HL-60 (cell line): ENCODE results near the gene KATNB1.

Experiments
- DNase-seq, 2 experiments: peaks; one replicate each; pipeline ENCODE4 v3.0.0-alpha.2; 2010 to 2020; ENCODE audit warnings: low read depth in 1 of 2, low spot score in 1 of 2
- H3K27ac ChIP-seq: fragments of 250-450 bp; sonication (Bioruptor Pico); replicated peaks from 2 replicates; pipeline ENCODE4 v1.5.1; 2020; ENCODE audit warnings: mild to moderate bottlenecking, moderate library complexity
- H3K27me3 ChIP-seq: fragments of 250-450 bp; sonication (Bioruptor Pico); 2 replicates; pipeline ENCODE4 v1.5.1; 2021; ENCODE audit warnings: mild to moderate bottlenecking, moderate library complexity; ENCODE audit not compliant: insufficient read depth, poor library complexity, severe bottlenecking
- H3K4me3 ChIP-seq: replicated peaks from 2 replicates; pipeline ENCODE4 v1.5.1; 2011; ENCODE audit warnings: mild to moderate bottlenecking, control low read depth, low read length; ENCODE audit not compliant: insufficient read depth
- GABPA ChIP-seq: IDR thresholded peaks from 2 replicates; pipeline ENCODE4 v1.6.1; 2012; ENCODE audit warnings: low read depth
- POLR2AphosphoS5 ChIP-seq: IDR thresholded peaks from 2 replicates; pipeline ENCODE4 v1.6.1; 2012; ENCODE audit warnings: low read depth
- SPI1 ChIP-seq: IDR thresholded peaks from 2 replicates; pipeline ENCODE4 v1.6.1; 2012; ENCODE audit warnings: low read depth, mild to moderate bottlenecking, borderline replicate concordance
- TF ChIP-seq, protein P1 (sequence below): IDR thresholded peaks from 2 replicates; pipeline ENCODE4 v1.6.1; 2012; ENCODE audit warnings: low read depth; ENCODE audit not compliant: insufficient replicate concordance
- TF ChIP-seq, protein P2 (sequence below): IDR thresholded peaks from one replicate; pipeline ENCODE4 v1.5.1; 2011; ENCODE audit warnings: low read length, control low read depth, inconsistent platforms; ENCODE audit not compliant: insufficient read depth

KATNB1 gene

DNA sequence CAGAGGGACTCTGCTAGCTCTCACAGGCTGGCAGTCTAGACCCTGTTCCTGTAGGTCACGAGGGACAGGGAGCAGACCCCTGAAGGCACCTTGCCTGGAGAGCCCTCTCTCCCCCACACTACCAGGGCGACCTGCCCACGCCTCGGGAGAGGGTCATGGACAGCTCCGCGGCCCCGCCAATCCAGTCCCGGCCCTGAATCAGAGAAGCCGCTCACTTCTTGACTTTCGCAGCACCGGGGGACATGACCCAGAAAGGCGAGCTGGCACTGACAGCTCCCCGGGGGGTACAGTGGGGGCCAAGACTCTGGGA lies 61.6 kb downstream of the KATNB1 start:
- no peak overlapping the region for H3K27ac ChIP-seq
- TF ChIP-seq SPI1, result no peak
- H3K27me3 ChIP-seq, result peaks cover 4% of the 10 kb centered on the region
- DNase-seq, result no peak
- no peak overlapping the region for H3K4me3 ChIP-seq

DNA sequence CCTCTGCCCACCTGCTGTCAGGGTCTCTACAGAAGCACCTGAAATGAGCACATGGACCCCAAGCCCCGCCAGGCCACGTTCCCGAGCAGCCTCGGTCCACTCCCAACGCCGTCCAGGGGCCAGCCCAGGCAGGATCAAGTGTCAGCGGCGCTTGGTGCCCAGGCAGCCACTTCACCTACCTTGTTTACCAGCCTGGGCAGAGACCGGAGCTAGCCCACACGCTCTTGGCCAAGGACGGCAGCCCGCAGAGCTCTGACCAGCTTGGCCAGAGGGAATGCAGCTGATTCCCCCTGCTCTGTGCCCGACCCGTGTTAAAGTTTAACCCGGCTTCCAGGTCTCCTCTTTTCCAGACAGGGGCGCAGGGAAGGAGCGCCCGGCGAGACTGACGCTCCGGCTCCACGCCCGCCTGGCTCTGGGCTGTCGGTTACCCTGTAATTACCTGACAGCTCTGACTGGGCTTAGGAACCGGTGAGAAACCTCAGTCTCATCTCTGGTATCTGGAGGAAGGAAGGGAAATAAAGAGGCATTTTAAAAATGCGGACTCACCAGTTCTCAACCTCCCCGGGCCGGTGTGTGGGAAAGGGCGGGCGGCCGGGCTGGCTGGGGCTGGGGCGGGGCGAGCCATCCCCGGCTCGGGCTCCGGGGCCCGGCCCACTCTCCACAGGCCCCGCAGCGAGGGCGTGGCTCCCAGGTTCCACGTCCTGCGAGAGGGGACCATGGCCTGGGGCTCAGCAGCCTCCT lies 62.1 kb downstream of the KATNB1 start:
- peaks cover 7% of the 10 kb centered on the region for H3K27me3 ChIP-seq
- H3K27ac ChIP-seq, result no peak overlapping the region
- TF ChIP-seq GABPA (no peak), POLR2AphosphoS5 (no peak), SPI1 (no peak)
- TF ChIP-seq, protein P1, sequence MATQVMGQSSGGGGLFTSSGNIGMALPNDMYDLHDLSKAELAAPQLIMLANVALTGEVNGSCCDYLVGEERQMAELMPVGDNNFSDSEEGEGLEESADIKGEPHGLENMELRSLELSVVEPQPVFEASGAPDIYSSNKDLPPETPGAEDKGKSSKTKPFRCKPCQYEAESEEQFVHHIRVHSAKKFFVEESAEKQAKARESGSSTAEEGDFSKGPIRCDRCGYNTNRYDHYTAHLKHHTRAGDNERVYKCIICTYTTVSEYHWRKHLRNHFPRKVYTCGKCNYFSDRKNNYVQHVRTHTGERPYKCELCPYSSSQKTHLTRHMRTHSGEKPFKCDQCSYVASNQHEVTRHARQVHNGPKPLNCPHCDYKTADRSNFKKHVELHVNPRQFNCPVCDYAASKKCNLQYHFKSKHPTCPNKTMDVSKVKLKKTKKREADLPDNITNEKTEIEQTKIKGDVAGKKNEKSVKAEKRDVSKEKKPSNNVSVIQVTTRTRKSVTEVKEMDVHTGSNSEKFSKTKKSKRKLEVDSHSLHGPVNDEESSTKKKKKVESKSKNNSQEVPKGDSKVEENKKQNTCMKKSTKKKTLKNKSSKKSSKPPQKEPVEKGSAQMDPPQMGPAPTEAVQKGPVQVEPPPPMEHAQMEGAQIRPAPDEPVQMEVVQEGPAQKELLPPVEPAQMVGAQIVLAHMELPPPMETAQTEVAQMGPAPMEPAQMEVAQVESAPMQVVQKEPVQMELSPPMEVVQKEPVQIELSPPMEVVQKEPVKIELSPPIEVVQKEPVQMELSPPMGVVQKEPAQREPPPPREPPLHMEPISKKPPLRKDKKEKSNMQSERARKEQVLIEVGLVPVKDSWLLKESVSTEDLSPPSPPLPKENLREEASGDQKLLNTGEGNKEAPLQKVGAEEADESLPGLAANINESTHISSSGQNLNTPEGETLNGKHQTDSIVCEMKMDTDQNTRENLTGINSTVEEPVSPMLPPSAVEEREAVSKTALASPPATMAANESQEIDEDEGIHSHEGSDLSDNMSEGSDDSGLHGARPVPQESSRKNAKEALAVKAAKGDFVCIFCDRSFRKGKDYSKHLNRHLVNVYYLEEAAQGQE, result no peak
- TF ChIP-seq, protein P2, sequence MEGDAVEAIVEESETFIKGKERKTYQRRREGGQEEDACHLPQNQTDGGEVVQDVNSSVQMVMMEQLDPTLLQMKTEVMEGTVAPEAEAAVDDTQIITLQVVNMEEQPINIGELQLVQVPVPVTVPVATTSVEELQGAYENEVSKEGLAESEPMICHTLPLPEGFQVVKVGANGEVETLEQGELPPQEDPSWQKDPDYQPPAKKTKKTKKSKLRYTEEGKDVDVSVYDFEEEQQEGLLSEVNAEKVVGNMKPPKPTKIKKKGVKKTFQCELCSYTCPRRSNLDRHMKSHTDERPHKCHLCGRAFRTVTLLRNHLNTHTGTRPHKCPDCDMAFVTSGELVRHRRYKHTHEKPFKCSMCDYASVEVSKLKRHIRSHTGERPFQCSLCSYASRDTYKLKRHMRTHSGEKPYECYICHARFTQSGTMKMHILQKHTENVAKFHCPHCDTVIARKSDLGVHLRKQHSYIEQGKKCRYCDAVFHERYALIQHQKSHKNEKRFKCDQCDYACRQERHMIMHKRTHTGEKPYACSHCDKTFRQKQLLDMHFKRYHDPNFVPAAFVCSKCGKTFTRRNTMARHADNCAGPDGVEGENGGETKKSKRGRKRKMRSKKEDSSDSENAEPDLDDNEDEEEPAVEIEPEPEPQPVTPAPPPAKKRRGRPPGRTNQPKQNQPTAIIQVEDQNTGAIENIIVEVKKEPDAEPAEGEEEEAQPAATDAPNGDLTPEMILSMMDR, result no peak
- DNase-seq, result no peak
- no peak overlapping the region for H3K4me3 ChIP-seq

DNA sequence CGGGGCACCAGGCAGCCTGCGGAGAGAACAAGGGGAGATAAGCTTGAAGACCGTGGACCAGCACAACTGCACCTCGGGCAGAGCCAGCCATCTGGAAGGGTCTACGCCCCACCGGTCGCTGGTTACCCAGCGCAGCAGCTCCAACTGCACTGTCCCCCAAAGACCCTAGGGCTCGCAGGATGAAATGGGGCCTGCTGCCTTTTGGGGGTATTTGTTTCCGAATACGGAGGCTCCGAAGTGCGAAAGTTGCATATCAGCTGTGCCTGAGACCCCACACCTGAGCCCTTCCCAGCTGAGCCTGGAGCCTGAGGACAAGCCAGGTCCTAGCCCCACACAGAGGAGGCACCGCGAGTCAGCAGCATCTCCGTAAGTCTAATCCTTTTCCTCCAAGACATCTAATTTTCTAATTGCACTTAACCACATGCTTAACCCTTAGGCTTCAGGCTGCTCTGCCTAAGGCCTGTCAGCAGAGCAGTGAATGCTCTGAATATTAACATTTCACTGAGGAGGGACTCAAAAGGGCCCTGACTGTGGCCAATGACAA lies 62.8 kb downstream of the KATNB1 start:
- no peak for DNase-seq
- peaks cover 10% of the 10 kb centered on the region for H3K27me3 ChIP-seq
- no peak overlapping the region for H3K4me3 ChIP-seq
- TF ChIP-seq GABPA (no peak), POLR2AphosphoS5 (no peak), SPI1 (no peak)
- TF ChIP-seq, protein P1, result no peak
- TF ChIP-seq, protein P2, result no peak
- H3K27ac ChIP-seq, result no peak overlapping the region

DNA sequence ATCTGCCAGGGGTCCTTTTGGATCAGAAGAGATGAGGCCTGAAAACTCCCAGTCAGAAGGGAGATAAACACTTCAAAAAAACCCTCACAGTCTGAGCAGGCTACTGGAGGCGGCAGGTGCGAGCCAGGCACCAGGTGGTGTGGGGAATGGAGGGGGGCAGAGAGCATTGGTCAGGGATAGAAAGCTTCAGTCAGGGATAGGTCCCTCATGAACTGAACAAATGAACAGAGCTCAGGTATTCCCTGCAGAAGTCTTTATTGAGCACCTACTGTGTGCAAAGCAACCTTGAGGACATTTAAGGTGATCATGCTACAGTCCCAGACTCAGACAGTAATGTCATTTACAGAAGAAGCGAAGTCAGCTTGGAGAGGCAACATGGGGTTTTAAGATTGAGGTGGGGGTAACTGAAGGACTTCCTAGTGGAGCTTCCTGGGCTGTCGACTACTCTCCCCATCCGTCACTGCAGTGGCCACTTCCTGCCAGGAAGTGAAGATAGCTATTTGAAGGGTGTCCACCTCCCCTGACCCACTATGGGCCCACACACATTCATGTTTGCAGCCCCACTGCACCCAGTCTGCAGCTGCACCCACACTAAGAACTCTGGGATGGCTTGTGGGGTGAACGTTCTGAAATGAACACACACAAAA lies 63.5 kb downstream of the KATNB1 start:
- Histone ChIP-seq H3K4me3 (no peak overlapping the region), H3K27me3 (peaks cover 10% of the 10 kb centered on the region), H3K27ac (no peak overlapping the region)
- DNase-seq, result no peak
- TF ChIP-seq GABPA (no peak), POLR2AphosphoS5 (no peak), SPI1 (no peak)
- TF ChIP-seq, protein P1, result no peak
- TF ChIP-seq, protein P2, result no peak
